Loucy (cell line): Measurements from ENCODE around the gene SLX4.

Experiments
- H2AFZ ChIP-seq: fragments of 200-600 bp; sonication (generic); 2 replicates; pipeline ENCODE4 v1.6.0; 2016; ENCODE audit warnings: antibody characterized with exemption, mild to moderate bottlenecking, low read length, moderate library complexity
- H3F3A ChIP-seq: fragments of 200-600 bp; 2 replicates; pipeline ENCODE4 v1.6.0; 2016; ENCODE audit warnings: antibody characterized with exemption, low read depth, mild to moderate bottlenecking
- H3K27me3 ChIP-seq: fragments of 200-600 bp; sonication (generic); 2 replicates; pipeline ENCODE4 v1.6.1; 2014; ENCODE audit warnings: low read length, mild to moderate bottlenecking; ENCODE audit not compliant: insufficient read depth, poor library complexity, severe bottlenecking
- H3K36me3 ChIP-seq: fragments of 200-600 bp; sonication (generic); 2 replicates; pipeline ENCODE4 v1.6.1; 2016; ENCODE audit warnings: low read length; ENCODE audit not compliant: insufficient read depth
- H3K4me1 ChIP-seq: fragments of 200-600 bp; sonication (generic); 2 replicates; pipeline ENCODE4 v1.5.1; 2014; ENCODE audit warnings: low read length, mild to moderate bottlenecking; ENCODE audit not compliant: insufficient read depth, poor library complexity, severe bottlenecking
- H3K4me2 ChIP-seq: fragments of 200-600 bp; sonication (generic); 2 replicates; pipeline ENCODE4 v1.6.0; 2014; ENCODE audit warnings: antibody characterized with exemption, low read length, low read depth, mild to moderate bottlenecking; ENCODE audit not compliant: poor library complexity, severe bottlenecking
- H3K4me3 ChIP-seq: fragments of 200-600 bp; sonication (generic); 2 replicates; pipeline ENCODE4 v1.5.1; 2014; ENCODE audit warnings: low read length, mild to moderate bottlenecking, mixed read lengths; ENCODE audit not compliant: poor library complexity, severe bottlenecking
- H3K79me2 ChIP-seq: fragments of 200-600 bp; sonication (generic); 2 replicates; pipeline ENCODE4 v1.6.1; 2014; ENCODE audit warnings: low read length; ENCODE audit not compliant: insufficient read depth
- H3K9ac ChIP-seq: fragments of 200-600 bp; sonication (generic); 2 replicates; pipeline ENCODE4 v1.6.0; 2014; ENCODE audit warnings: mild to moderate bottlenecking, low read depth, low read length, moderate library complexity; ENCODE audit not compliant: poor library complexity, severe bottlenecking
- H3K9me2 ChIP-seq: fragments of 200-600 bp; sonication (generic); replicated peaks from 2 replicates; pipeline ENCODE4 v1.6.1; 2016; ENCODE audit warnings: low read depth, low read length, mixed read lengths
- H3K9me3 ChIP-seq: fragments of 200-600 bp; sonication (generic); 2 replicates; pipeline ENCODE4 v1.6.1; 2014; ENCODE audit warnings: mild to moderate bottlenecking, antibody characterized with exemption, low read length, low read depth; ENCODE audit not compliant: insufficient read depth
- H4K20me1 ChIP-seq: fragments of 200-600 bp; sonication (generic); 2 replicates; pipeline ENCODE4 v1.6.0; 2014; ENCODE audit warnings: antibody characterized with exemption, low read length, mild to moderate bottlenecking; ENCODE audit not compliant: insufficient read depth, poor library complexity, severe bottlenecking
- EZH2phosphoT487 ChIP-seq: fragments of 200-600 bp; IDR thresholded peaks from 2 replicates; pipeline ENCODE4 v1.6.1; 2018; ENCODE audit warnings: antibody characterized with exemption, mild to moderate bottlenecking, moderate library complexity, borderline replicate concordance
- TF ChIP-seq, protein P1 (sequence below): fragments of 200-600 bp; sonication (generic); conservative IDR thresholded peaks from 2 replicates; pipeline ENCODE4 v1.5.1; 2014; ENCODE audit warnings: mild to moderate bottlenecking, antibody characterized with exemption, low read length

Gene SLX4

DNA sequence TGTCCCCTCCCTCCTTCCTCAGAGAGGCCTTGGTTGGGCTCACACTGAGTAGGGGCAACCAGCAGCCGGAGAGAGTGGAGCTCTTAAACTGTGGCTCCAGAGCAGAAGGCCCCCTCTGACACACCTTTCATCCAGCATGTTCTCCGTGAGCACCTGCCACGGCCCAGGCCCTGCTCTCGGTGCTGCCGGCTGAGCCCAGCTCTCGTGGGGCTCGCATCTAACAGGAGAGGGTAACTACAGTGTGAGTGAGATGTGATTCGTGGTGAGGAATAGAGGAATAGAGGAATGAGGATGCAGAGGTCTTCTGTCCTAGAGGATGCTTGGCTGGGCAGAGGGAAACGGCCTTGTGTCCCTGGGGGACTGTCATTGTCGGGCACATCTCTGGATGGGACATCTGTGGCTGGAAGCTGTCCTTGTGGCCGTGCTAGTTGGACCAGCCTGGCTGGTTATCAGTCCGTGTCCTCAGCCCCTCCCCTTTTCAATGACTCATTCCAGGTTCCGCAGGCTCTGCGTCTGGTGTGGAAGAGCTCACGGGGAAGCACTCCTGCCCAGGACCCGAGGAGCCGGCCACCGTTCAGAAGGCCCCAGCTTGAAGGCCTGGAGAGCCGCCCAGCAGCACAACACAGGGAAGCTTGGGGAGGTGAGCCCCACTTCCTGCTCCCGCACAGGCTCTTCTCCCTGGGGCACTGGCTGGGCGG, 31.1 kb upstream of the SLX4 start:
- Histone ChIP-seq H3K4me2 (no peak overlapping the region), H3F3A (no peaks in the 10 kb centered on the region), H3K9ac (no peak overlapping the region), H2AFZ (no peak overlapping the region), H3K4me3 (no peak overlapping the region), H3K9me3 (no peaks in the 10 kb centered on the region), H3K4me1 (peaks cover 6% of the 10 kb centered on the region), H3K9me2 (no peaks in the 10 kb centered on the region), H3K79me2 (peaks cover 5% of the 10 kb centered on the region; the same call in 1 of the 2 replicates), H3K36me3 (no peaks in the 10 kb centered on the region), H4K20me1 (no peaks in the 10 kb centered on the region), H3K27me3 (no peaks in the 10 kb centered on the region)
- TF ChIP-seq, protein P1, sequence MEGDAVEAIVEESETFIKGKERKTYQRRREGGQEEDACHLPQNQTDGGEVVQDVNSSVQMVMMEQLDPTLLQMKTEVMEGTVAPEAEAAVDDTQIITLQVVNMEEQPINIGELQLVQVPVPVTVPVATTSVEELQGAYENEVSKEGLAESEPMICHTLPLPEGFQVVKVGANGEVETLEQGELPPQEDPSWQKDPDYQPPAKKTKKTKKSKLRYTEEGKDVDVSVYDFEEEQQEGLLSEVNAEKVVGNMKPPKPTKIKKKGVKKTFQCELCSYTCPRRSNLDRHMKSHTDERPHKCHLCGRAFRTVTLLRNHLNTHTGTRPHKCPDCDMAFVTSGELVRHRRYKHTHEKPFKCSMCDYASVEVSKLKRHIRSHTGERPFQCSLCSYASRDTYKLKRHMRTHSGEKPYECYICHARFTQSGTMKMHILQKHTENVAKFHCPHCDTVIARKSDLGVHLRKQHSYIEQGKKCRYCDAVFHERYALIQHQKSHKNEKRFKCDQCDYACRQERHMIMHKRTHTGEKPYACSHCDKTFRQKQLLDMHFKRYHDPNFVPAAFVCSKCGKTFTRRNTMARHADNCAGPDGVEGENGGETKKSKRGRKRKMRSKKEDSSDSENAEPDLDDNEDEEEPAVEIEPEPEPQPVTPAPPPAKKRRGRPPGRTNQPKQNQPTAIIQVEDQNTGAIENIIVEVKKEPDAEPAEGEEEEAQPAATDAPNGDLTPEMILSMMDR: no peak
- no peak for TF ChIP-seq EZH2phosphoT487

DNA sequence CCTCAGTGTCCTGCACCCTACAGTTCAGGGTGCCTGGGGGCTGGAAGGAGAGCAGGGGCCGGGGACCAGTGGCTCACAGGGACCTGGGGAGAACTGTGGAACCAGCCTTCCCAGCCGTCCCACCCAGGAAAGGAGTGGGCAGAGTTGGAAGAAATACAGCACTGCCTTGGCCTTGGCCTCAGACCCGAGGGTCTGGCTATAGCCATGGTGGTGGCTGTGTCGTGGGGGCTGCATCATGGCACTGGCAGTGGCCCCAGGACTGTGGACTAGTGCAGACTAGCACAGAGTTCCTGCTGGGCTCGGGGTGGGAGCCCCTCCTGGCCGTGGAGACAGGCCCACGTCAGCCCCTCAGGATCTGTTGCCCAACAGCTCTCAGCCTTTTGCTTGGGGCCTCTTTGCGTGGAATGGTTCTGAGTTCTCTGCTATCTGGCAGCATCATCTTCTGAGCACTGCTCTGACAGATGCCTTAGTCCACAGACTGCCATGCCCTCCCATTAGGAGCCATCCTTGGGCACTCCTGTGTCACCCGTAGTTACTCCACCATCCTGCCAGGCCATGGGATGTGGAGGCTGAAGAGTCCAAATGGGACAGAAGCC, 30.5 kb upstream of the SLX4 start:
- no peak overlapping the region for H3K9ac ChIP-seq
- no peak overlapping the region for H3K4me2 ChIP-seq
- no peak overlapping the region for H3K4me3 ChIP-seq
- H3K36me3 ChIP-seq: no peaks in the 10 kb centered on the region
- peaks cover 5% of the 10 kb centered on the region; the same call in 1 of the 2 replicates for H3K79me2 ChIP-seq
- H3K9me2 ChIP-seq: no peaks in the 10 kb centered on the region
- no peaks in the 10 kb centered on the region for H3K27me3 ChIP-seq
- H3F3A ChIP-seq: no peaks in the 10 kb centered on the region
- H3K9me3 ChIP-seq: no peaks in the 10 kb centered on the region
- TF ChIP-seq EZH2phosphoT487: no peak
- TF ChIP-seq, protein P1: no peak
- H3K4me1 ChIP-seq: peaks cover 12% of the 10 kb centered on the region
- H2AFZ ChIP-seq: no peak overlapping the region
- H4K20me1 ChIP-seq: no peaks in the 10 kb centered on the region

DNA sequence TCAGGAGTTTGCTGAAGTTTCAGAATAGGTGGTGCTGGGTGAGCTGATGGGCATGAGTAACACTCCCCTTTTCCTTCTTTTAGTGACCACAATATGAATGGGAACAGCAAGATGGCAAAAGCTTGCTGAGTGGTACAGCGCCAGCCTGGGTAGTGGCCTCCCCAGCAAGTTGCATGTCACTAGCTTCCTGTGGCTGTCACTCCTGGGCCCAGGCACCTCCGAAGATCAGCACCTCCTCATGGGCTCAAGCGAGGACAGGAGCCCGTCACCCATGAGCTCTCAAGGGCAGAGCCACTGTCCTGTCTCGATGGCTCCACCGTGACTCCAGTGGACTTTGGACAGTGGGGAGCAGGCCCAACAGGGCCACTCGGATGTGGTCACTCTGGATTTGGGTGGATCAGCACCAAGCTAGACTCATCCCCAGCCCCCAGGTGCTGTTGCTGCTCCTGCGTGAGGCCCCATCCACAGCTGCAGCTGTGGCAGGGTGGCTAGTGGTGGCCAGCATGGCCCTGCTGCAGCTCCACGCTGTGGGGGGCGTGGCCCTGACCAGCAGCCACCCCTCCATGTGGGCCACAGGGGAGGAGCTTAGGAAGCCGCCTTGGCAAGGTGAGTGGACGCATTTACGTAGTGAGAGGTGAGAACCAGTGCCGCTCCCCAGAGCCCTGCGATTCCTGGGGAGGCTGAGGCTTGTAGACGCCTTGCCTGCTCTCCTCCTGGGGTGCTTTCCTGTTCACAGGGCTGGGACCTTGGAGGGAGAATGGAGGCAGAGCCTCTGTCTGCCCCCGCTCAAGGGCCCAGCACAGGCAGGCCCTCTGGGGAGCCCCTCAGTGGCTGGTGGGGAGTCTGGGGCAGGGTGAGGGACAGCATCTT, 29.5 kb upstream of the SLX4 start:
- Histone ChIP-seq H3K4me3 (no peak overlapping the region), H3K4me2 (no peak overlapping the region), H4K20me1 (no peaks in the 10 kb centered on the region), H3K9ac (no peak overlapping the region), H3K79me2 (peaks cover 9% of the 10 kb centered on the region; the same call in 1 of the 2 replicates), H3K9me2 (no peaks in the 10 kb centered on the region), H3F3A (no peaks in the 10 kb centered on the region), H3K36me3 (no peaks in the 10 kb centered on the region), H3K27me3 (no peaks in the 10 kb centered on the region), H3K9me3 (no peaks in the 10 kb centered on the region), H2AFZ (no peak overlapping the region), H3K4me1 (peaks cover 15% of the 10 kb centered on the region)
- no peak for TF ChIP-seq EZH2phosphoT487
- TF ChIP-seq, protein P1: no peak
